ENCODE data around the gene MLH3. TPM values are rescaled to one million over a fixed set of nuclear protein-coding genes. Genes with fewer than 3 reads are reported as not detected.
A peak's percentile ranks its signal among the peaks of the same experiment; 100 is the strongest.
"Not testable (repeated sequence)": the region's sequence is repeated elsewhere in the genome, so short reads cannot be mapped to it uniquely, and the experiment has no call there.

The MLH3 gene
- total RNA-seq, 1 donor from 2014 or later: 17.1 TPM

DNA sequence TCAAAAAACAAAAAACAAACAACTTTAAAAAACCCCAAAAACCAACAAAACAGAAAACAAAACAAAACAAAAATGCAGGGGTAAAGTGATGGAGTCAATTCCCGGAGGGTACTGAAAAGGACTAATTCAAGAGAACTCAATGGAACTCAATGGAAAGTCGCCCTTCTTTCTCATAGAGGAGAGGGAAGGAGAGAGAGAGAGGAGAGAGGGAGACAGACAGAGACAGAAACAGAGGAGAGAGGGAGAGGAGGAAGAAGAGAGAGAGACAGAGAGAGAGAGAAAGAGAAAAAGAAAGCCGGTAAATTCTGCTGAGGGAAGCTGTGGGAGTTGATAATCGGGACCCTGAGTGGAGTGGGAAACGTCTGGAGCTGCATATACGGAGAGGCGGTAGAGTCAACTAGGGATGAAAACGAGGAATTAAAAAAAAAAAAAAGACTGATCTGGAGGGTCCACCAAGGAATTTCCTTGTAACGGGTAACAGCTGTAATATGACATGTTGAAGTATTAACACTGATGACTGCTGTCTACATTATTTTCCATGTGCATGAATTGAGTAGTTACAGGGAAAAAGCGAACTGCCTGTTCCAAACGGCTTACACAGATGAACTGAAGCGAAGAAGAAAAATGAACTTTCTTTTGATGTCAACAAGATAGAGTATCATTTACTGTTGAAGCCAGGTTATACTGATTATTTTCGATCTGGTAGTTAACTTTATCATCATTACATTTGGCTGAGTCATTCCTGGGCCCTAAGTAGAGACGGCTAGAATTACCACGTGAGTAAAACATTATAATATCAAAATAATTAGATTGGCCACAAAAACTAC is 17.2 kb upstream of the MLH3 start:
- Mint-ChIP-seq H3K4me1 (ENCODE audit: low read depth, unreplicated experiment) (peaks cover 2% of the 10 kb centered on the region), H3K36me3 (ENCODE audit: unreplicated experiment) (no peaks in the 10 kb centered on the region), H3K27me3 (ENCODE audit: unreplicated experiment) (peaks cover 3% of the 10 kb centered on the region), H3K9me3 (ENCODE audit: unreplicated experiment) (peaks cover 2% of the 10 kb centered on the region), H3K27ac (ENCODE audit: unreplicated experiment) (no peak overlapping the region), H3K4me3 (ENCODE audit: unreplicated experiment) (no peak overlapping the region)
- TF ChIP-seq, protein P1, sequence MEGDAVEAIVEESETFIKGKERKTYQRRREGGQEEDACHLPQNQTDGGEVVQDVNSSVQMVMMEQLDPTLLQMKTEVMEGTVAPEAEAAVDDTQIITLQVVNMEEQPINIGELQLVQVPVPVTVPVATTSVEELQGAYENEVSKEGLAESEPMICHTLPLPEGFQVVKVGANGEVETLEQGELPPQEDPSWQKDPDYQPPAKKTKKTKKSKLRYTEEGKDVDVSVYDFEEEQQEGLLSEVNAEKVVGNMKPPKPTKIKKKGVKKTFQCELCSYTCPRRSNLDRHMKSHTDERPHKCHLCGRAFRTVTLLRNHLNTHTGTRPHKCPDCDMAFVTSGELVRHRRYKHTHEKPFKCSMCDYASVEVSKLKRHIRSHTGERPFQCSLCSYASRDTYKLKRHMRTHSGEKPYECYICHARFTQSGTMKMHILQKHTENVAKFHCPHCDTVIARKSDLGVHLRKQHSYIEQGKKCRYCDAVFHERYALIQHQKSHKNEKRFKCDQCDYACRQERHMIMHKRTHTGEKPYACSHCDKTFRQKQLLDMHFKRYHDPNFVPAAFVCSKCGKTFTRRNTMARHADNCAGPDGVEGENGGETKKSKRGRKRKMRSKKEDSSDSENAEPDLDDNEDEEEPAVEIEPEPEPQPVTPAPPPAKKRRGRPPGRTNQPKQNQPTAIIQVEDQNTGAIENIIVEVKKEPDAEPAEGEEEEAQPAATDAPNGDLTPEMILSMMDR (IDR thresholded peaks at IDR 0.05; ENCODE audit: partially characterized antibody, unreplicated experiment): no peak
- DNase-seq: no peak

DNA sequence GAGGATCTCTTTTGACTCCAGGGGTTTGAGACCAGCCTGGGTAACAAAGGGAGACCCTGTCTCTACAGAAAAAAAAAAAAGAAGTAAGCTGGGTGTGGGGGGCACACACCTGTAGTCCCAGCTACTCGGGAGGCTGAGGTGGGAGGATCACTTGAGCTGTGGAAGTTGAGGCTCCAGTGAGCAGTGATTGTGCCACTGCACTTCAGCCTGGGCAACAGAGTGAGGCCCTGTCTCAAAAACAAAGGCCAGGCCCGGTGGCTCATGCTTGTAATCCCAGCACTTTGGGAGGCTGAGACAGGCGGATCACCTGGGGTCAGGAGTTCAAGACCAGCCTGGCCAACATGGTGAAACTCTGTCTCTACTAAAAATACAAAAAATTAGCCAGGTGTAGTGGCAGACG is 16.5 kb upstream of the MLH3 start:
- H3K9me3 Mint-ChIP-seq (ENCODE audit: unreplicated experiment); DNase-seq; H3K4me1 Mint-ChIP-seq (ENCODE audit: low read depth, unreplicated experiment); H3K27me3 Mint-ChIP-seq (ENCODE audit: unreplicated experiment); H3K4me3 Mint-ChIP-seq (ENCODE audit: unreplicated experiment); H3K36me3 Mint-ChIP-seq (ENCODE audit: unreplicated experiment); H3K27ac Mint-ChIP-seq (ENCODE audit: unreplicated experiment): not testable (repeated sequence)

DNA sequence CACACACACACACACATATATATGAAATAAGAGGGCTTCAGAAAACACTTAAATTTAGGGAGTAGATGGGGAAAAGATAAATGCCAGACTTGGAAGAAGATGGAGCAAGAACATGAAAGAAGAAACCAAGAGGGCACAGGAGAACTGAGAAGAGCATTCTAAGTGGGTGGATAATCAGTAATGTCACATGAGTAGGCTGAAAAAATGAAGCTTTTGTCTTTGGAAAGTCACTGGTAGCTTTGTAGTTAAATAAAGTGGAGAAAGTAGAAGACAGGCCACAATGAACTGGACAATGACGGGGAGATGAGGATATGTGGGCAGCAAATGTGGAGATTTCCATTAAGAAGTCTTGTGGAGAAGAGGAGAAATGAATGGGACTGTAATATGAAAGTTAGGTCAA is 15.9 kb upstream of the MLH3 start:
- H3K36me3 Mint-ChIP-seq (ENCODE audit: unreplicated experiment): no peaks in the 10 kb centered on the region
- TF ChIP-seq, protein P1 (IDR thresholded peaks at IDR 0.05; ENCODE audit: partially characterized antibody, unreplicated experiment): no peak
- peaks cover 5% of the 10 kb centered on the region for H3K27me3 Mint-ChIP-seq (ENCODE audit: unreplicated experiment)
- H3K27ac Mint-ChIP-seq (ENCODE audit: unreplicated experiment): no peak overlapping the region
- H3K4me1 Mint-ChIP-seq (ENCODE audit: low read depth, unreplicated experiment): peaks cover 6% of the 10 kb centered on the region
- H3K9me3 Mint-ChIP-seq (ENCODE audit: unreplicated experiment): peaks cover 2% of the 10 kb centered on the region
- no peak overlapping the region for H3K4me3 Mint-ChIP-seq (ENCODE audit: unreplicated experiment)
- no peak for DNase-seq

DNA sequence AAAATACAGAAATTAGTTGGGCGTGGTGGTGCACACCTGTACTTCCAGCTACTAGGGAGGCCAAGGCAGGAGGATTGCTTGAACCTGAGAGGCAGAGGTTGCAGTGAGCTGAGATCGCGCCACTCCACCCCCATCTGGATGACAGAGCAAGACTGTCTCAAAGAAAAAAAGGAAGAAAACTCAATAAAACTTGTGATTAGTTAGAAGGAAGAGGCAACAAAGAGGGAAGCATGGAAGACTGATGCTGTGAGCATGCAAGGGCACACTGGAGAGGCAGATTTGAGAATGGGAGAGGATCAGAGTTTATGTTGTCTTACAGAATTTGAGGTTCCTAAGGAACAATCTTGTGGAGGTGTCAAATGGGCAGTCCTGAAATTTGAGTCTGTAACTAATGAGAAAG is 15.4 kb upstream of the MLH3 start:
- DNase-seq: no peak
- Mint-ChIP-seq H3K27ac (ENCODE audit: unreplicated experiment) (no peak overlapping the region), H3K36me3 (ENCODE audit: unreplicated experiment) (no peaks in the 10 kb centered on the region), H3K4me3 (ENCODE audit: unreplicated experiment) (no peak overlapping the region), H3K4me1 (ENCODE audit: low read depth, unreplicated experiment) (peaks cover 6% of the 10 kb centered on the region), H3K27me3 (ENCODE audit: unreplicated experiment) (peaks cover 5% of the 10 kb centered on the region), H3K9me3 (ENCODE audit: unreplicated experiment) (peaks cover 2% of the 10 kb centered on the region)
- TF ChIP-seq, protein P1 (IDR thresholded peaks at IDR 0.05; ENCODE audit: partially characterized antibody, unreplicated experiment): no peak

DNA sequence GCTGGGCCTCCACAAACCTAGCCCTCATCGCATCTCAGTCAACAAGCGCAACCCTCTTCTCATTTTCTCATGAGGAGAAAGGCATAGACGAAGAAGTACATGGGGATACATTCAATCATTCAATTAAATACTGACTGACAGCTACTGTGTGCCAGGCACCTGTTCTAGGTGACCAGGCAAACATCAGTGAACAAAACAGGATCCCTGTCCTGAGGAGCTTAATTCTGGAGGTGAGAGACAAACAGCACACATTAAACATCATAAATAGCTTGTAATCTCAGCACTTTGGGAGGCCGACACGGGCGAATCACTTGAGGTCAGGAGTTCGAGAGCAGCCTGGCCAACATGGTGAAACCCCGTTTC is 12.9 kb upstream of the MLH3 start:
- H3K4me1 Mint-ChIP-seq (ENCODE audit: low read depth, unreplicated experiment): peaks cover 4% of the 10 kb centered on the region
- TF ChIP-seq, protein P1 (IDR thresholded peaks at IDR 0.05; ENCODE audit: partially characterized antibody, unreplicated experiment): no peak
- H3K9me3 Mint-ChIP-seq (ENCODE audit: unreplicated experiment): peaks cover 2% of the 10 kb centered on the region
- H3K27me3 Mint-ChIP-seq (ENCODE audit: unreplicated experiment): peaks cover 2% of the 10 kb centered on the region
- DNase-seq: no peak
- peaks cover 4% of the 10 kb centered on the region for H3K36me3 Mint-ChIP-seq (ENCODE audit: unreplicated experiment)
- H3K4me3 Mint-ChIP-seq (ENCODE audit: unreplicated experiment): peak overlapping the region; percentile 98
- no peak overlapping the region for H3K27ac Mint-ChIP-seq (ENCODE audit: unreplicated experiment)
